ENCODE results near the gene PPARG. TPM values are rescaled to one million over a fixed set of nuclear protein-coding genes. Genes with fewer than 3 reads are reported as not detected.
A peak's percentile ranks its signal among the peaks of the same experiment; 100 is the strongest.

Gene PPARG
- total RNA-seq: 10 to 100 TPM in 3 of 4 donors, 1 to 10 TPM in 1; 9.7 to 17.8 (median 11.7) TPM

- WGBS: 2% methylated on average over 7 of the region's 87 CpGs
- Histone ChIP-seq H3K36me3 (no peaks in the 10 kb centered on the region), H3K4me1 (peaks cover 21% of the 10 kb centered on the region), H3K27me3 (peaks cover 19% of the 10 kb centered on the region), H3K27ac (peak within 1 kb of the TSS; percentile 82), H3K9me3 (no peaks in the 10 kb centered on the region), H3K4me3 (peak within 1 kb of the TSS; percentile 85)
- TF ChIP-seq EP300 (IDR thresholded peaks at IDR 0.05) (no peak), POLR2A (IDR thresholded peaks at IDR 0.05) (no peak)
- peak in 1 of 2 donors; percentile 67 for DNase-seq (ENCODE audit: low spot score in 2 of 2)
These were observed at the start of gene PPARG for GRCh38 chr3:12288182-12289129. Gene PPARG (plus strand): TSS chr3:12289070. CDS start chr3:12379712, 90,642 bp downstream.

DNA sequence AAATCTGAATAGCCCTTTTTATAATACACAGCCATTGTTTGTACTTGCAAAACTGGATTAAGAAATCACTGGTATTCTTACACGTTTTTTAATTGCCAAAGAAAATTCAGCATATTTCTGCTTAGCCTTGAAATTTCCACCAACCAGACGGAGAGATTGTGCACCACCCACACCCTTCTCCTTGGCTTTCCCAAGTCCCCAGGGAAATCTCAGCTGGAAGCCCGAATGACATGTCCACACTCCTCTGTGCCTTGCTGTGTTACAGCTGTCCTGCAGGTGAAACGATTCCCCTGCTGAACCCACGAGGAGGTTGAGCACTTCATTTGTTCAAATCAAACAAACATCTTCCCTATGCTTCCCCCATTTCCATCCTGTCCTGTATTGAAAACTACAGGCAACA lies 49.6 kb upstream of the PPARG start:
- Histone ChIP-seq H3K9me3 (no peaks in the 10 kb centered on the region), H3K4me3 (no peak overlapping the region), H3K4me1 (peaks cover 7% of the 10 kb centered on the region), H3K36me3 (no peaks in the 10 kb centered on the region), H3K27me3 (no peaks in the 10 kb centered on the region), H3K27ac (no peak overlapping the region)
- TF ChIP-seq POLR2AphosphoS5 (IDR thresholded peaks at IDR 0.05) (peak in 1 of 3 donors; percentile 19), POLR2A (IDR thresholded peaks at IDR 0.05) (no peak)
- 26% methylated on average over 5 of the region's 5 CpGs for WGBS
- peak in 1 of 2 donors; percentile 71 for DNase-seq (ENCODE audit: low spot score in 2 of 2)

DNA sequence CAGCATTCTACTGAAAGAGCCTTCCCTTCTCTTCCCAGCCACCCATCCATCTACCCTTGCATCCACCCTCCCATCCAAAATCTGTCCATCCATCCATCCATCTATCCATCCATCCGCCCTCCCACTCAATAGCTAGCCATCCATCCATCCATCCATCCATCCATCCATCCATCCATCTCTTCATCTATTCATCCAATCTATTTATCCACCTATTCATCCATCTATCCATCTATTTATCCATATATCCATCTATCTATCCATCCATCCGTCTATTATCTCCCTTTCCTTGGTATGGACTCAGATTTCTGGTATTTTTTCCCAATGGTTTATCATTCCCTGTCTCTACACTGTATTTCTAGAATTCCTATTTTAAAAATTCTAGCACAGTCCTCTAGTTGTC lies 46.1 kb upstream of the PPARG start:
- WGBS: 89% methylated on average over 2 of the region's 2 CpGs
- Histone ChIP-seq H3K36me3 (no peaks in the 10 kb centered on the region), H3K4me1 (peaks cover 4% of the 10 kb centered on the region), H3K27me3 (no peaks in the 10 kb centered on the region), H3K9me3 (no peaks in the 10 kb centered on the region), H3K4me3 (no peak overlapping the region), H3K27ac (no peak overlapping the region)
- DNase-seq (ENCODE audit: low spot score in 2 of 2): no peak
- TF ChIP-seq, protein P1, sequence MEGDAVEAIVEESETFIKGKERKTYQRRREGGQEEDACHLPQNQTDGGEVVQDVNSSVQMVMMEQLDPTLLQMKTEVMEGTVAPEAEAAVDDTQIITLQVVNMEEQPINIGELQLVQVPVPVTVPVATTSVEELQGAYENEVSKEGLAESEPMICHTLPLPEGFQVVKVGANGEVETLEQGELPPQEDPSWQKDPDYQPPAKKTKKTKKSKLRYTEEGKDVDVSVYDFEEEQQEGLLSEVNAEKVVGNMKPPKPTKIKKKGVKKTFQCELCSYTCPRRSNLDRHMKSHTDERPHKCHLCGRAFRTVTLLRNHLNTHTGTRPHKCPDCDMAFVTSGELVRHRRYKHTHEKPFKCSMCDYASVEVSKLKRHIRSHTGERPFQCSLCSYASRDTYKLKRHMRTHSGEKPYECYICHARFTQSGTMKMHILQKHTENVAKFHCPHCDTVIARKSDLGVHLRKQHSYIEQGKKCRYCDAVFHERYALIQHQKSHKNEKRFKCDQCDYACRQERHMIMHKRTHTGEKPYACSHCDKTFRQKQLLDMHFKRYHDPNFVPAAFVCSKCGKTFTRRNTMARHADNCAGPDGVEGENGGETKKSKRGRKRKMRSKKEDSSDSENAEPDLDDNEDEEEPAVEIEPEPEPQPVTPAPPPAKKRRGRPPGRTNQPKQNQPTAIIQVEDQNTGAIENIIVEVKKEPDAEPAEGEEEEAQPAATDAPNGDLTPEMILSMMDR (IDR thresholded peaks at IDR 0.05): no peak
- TF ChIP-seq POLR2AphosphoS5 (IDR thresholded peaks at IDR 0.05) (no peak), EP300 (IDR thresholded peaks at IDR 0.05) (no peak), POLR2A (IDR thresholded peaks at IDR 0.05) (no peak)

DNA sequence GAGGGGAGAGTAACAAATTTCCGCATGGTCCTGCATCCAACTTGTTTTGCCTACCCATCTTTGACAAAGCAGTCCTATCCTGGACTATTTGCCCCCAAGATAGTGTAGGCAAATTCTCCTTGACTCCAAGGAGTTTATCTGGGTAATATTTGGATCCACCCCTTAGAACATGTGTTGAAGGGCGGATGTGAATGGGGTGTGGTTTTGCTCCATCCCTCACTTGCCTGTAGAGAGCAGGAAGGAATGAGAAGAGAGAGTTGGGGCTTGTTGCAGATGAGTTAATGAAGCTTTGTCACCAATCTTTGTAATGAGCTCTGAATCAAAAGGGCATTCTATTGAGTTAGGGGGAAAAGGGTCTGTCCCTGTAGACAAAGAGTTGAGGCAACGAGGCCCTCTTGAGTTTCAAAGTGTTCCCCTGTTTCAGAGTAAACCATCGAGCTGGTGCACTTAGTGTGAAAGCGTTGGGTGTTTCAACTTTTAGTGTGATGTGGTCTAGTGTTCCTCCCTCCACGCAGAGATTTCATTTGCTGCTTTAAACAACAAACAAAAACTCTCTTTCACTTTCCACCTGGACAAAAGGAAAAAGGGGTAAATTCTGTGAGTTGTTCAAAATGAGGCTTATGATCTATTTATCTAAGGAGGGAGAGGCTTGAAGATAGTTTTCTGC lies 42.2 kb upstream of the PPARG start:
- Histone ChIP-seq H3K4me3 (no peak overlapping the region), H3K9me3 (no peaks in the 10 kb centered on the region), H3K36me3 (no peaks in the 10 kb centered on the region), H3K27ac (no peak overlapping the region), H3K4me1 (no peaks in the 10 kb centered on the region), H3K27me3 (no peaks in the 10 kb centered on the region)
- DNase-seq (ENCODE audit: low spot score in 2 of 2): no peak
- 78% methylated on average over 6 of the region's 6 CpGs for WGBS
- TF ChIP-seq POLR2AphosphoS5 (IDR thresholded peaks at IDR 0.05): no peak
- TF ChIP-seq EP300 (IDR thresholded peaks at IDR 0.05): no peak
- no peak for TF ChIP-seq POLR2A (IDR thresholded peaks at IDR 0.05)
- TF ChIP-seq, protein P1 (IDR thresholded peaks at IDR 0.05): no peak

DNA sequence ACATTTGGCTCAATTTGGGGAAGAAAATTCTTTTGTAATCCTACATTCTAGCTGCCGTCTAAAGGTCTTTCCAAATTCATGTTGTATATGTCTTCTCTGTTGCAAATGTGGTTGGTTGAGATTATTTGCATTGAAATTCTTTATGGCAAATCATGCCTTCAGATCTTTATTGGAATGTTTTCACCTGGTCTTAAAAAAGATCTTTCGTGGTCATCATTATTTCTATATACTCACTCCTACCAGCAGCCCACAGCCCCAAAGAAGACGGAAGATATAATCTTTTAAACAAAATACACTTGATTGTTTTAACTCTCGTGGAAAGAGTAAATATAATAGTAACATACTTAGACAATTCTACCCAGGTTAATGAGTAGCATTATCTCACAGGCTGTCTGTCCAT lies 41.5 kb upstream of the PPARG start:
- 83% methylated on average over 4 of the region's 4 CpGs for WGBS
- H3K27me3 ChIP-seq: no peaks in the 10 kb centered on the region
- H3K4me3 ChIP-seq: no peak overlapping the region
- H3K27ac ChIP-seq: no peak overlapping the region
- H3K9me3 ChIP-seq: no peaks in the 10 kb centered on the region
- no peak for TF ChIP-seq POLR2AphosphoS5 (IDR thresholded peaks at IDR 0.05)
- TF ChIP-seq EP300 (IDR thresholded peaks at IDR 0.05): no peak
- TF ChIP-seq, protein P1 (IDR thresholded peaks at IDR 0.05): no peak
- no peak for TF ChIP-seq POLR2A (IDR thresholded peaks at IDR 0.05)
- H3K4me1 ChIP-seq: no peaks in the 10 kb centered on the region
- DNase-seq (ENCODE audit: low spot score in 2 of 2): no peak
- H3K36me3 ChIP-seq: no peaks in the 10 kb centered on the region

DNA sequence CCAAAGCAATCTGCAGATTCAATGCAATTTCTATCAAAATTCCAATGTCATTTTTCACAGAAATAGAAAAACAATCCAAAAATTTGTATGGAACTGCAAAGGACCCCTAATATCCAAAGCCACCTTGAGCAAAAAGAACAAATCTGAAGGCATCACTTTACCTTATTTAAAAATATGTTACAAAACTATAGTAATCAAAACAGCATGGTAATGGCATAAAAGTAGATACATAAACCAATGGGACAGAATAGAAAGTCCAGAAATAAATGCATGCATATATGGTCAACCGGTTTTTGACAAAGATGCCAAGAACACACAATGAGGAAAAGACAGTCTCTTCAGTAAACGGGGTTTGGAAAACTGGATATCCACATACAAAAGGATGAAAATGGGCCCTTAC lies 39.4 kb upstream of the PPARG start:
- Histone ChIP-seq H3K4me1 (no peaks in the 10 kb centered on the region), H3K27ac (no peak overlapping the region), H3K36me3 (no peaks in the 10 kb centered on the region), H3K9me3 (no peaks in the 10 kb centered on the region), H3K4me3 (no peak overlapping the region), H3K27me3 (no peaks in the 10 kb centered on the region)
- DNase-seq (ENCODE audit: low spot score in 2 of 2): no peak
- TF ChIP-seq, protein P1 (IDR thresholded peaks at IDR 0.05): no peak
- TF ChIP-seq EP300 (IDR thresholded peaks at IDR 0.05) (no peak), POLR2A (IDR thresholded peaks at IDR 0.05) (no peak), POLR2AphosphoS5 (IDR thresholded peaks at IDR 0.05) (no peak)
- 100% methylated on average over 2 of the region's 2 CpGs for WGBS

Measured in suprapubic skin (tissue), 4 donors.